Activated CD8-positive, alpha-beta memory T cell treated with anti-CD3 and anti-CD28 coated beads for 48 hours (primary cell): ENCODE results near the gene MYH11.
A peak's percentile ranks its signal among the peaks of the same experiment; 100 is the strongest.
"Not testable (repeated sequence)": the region's sequence is repeated elsewhere in the genome, so short reads cannot be mapped to it uniquely, and the experiment has no call there.

Source experiments
- DNase-seq, 3 experiments: peaks; one replicate each; pipeline ENCODE4 v3.0.0-alpha.2; 2020; ENCODE audit warnings: low read depth in 2 of 3, low spot score in 2 of 3

Gene MYH11

GRCh38 chr16:15723808-15724207 is 133.0 kb downstream of the MYH11 start:
- no peak for DNase-seq

GRCh38 chr16:15721018-15721417 is 135.8 kb downstream of the MYH11 start:
- no peak for DNase-seq

GRCh38 chr16:15716694-15717447 is 140.0 kb downstream of the MYH11 start:
- DNase-seq = no peak

GRCh38 chr16:15715221-15715620 is 141.6 kb downstream of the MYH11 start:
- DNase-seq = no peak

GRCh38 chr16:15714393-15715172 is 142.2 kb downstream of the MYH11 start:
- DNase-seq = no peak

GRCh38 chr16:15708997-15709396 is 147.8 kb downstream of the MYH11 start:
- no peak for DNase-seq

GRCh38 chr16:15708096-15708495 is 148.7 kb downstream of the MYH11 start:
- DNase-seq = no peak

GRCh38 chr16:15707332-15707731 is 149.5 kb downstream of the MYH11 start:
- no peak for DNase-seq

- DNase-seq = no peak
Observed at GRCh38 chr16:15705064-15705565, 151.7 kb downstream of the MYH11 start.

- DNase-seq = peak; percentile 16 to 68 (median 54)
Observed at GRCh38 chr16:15704545-15704987, 152.3 kb downstream of the MYH11 start.

GRCh38 chr16:15703029-15703736 is 153.6 kb downstream of the MYH11 start:
- DNase-seq = no peak

GRCh38 chr16:15701975-15702970 is 154.6 kb downstream of the MYH11 start:
- DNase-seq = no peak

- no peak for DNase-seq
Observed at GRCh38 chr16:15701367-15701766, 155.5 kb downstream of the MYH11 start.

- no peak for DNase-seq
Observed at GRCh38 chr16:15699819-15700218, 157.0 kb downstream of the MYH11 start.

- DNase-seq = no peak
Observed at GRCh38 chr16:15694499-15694898, 162.3 kb downstream of the MYH11 start.

GRCh38 chr16:15692508-15692907 is 164.3 kb downstream of the MYH11 start:
- not testable (repeated sequence) for DNase-seq

- no peak for DNase-seq
Observed at GRCh38 chr16:15691046-15691445, 165.8 kb downstream of the MYH11 start.

- no peak for DNase-seq
Observed at GRCh38 chr16:15690296-15690695, 166.5 kb downstream of the MYH11 start.

- DNase-seq = no peak
Observed at GRCh38 chr16:15689290-15689689, 167.5 kb downstream of the MYH11 start.

- DNase-seq = no peak
Observed at GRCh38 chr16:15686287-15686686, 170.5 kb downstream of the MYH11 start.
